Neural crest cell (in vitro differentiated cells): ENCODE measurements around the gene RHBDL2. TPM values are rescaled to one million over a fixed set of nuclear protein-coding genes. Genes with fewer than 3 reads are reported as not detected.
A peak's percentile ranks its signal among the peaks of the same experiment; 100 is the strongest.

Experiments
- DNase-seq: peaks from one replicate; pipeline ENCODE4 v3.0.0; 2021; ENCODE audit warnings: low read depth, mixed read lengths, low spot score
- H3K27ac Mint-ChIP-seq: one replicate; pipeline ENCODE4 v1.8.0; 2021; ENCODE audit warnings: mild to moderate bottlenecking, mixed read lengths; ENCODE audit not compliant: unreplicated experiment
- H3K27me3 Mint-ChIP-seq: 2 replicates; pipeline ENCODE4 v1.8.0; 2021; ENCODE audit warnings: low read depth, mild to moderate bottlenecking, mixed read lengths
- H3K36me3 Mint-ChIP-seq: 2 replicates; pipeline ENCODE4 v1.8.0; 2021; ENCODE audit warnings: low read depth, mild to moderate bottlenecking, mixed read lengths
- H3K4me1 Mint-ChIP-seq: 2 replicates; pipeline ENCODE4 v1.8.0; 2021; ENCODE audit warnings: mixed read lengths
- H3K4me3 Mint-ChIP-seq: one replicate; pipeline ENCODE4 v1.8.0; 2021; ENCODE audit warnings: mild to moderate bottlenecking, mixed read lengths
- H3K9me3 Mint-ChIP-seq: 2 replicates; pipeline ENCODE4 v1.8.0; 2021; ENCODE audit warnings: mixed read lengths
- CTCF ChIP-seq: fragments of 200-600 bp; sonication (generic); conservative IDR thresholded peaks from 2 replicates; pipeline ENCODE4 v1.5.0; 2021; ENCODE audit warnings: antibody characterized with exemption, mild to moderate bottlenecking
- total RNA-seq: library from RNA; stranded (reverse); gene quantifications from 2 replicates; pipeline ENCODE4 v1.2.1, GENCODE V29; 2021

Gene RHBDL2
- total RNA-seq, 1 donor from 2014 or later = not detected

GRCh38 chr1:38926091-38926490, 15.5 kb downstream of the RHBDL2 start:
- Mint-ChIP-seq H3K4me3 (no peak overlapping the region), H3K27me3 (no peaks in the 10 kb centered on the region), H3K36me3 (no peaks in the 10 kb centered on the region), H3K4me1 (peaks cover 4% of the 10 kb centered on the region), H3K27ac (no peak overlapping the region), H3K9me3 (no peaks in the 10 kb centered on the region)
- no peak for DNase-seq
- TF ChIP-seq CTCF = no peak

- no peak for DNase-seq
- Mint-ChIP-seq H3K4me3 (no peak overlapping the region), H3K36me3 (no peaks in the 10 kb centered on the region), H3K9me3 (no peaks in the 10 kb centered on the region), H3K27me3 (no peaks in the 10 kb centered on the region), H3K4me1 (peaks cover 4% of the 10 kb centered on the region), H3K27ac (no peak overlapping the region)
- no peak for TF ChIP-seq CTCF
Observed at GRCh38 chr1:38925391-38925790, 16.2 kb downstream of the RHBDL2 start.

GRCh38 chr1:38923607-38924006, 18.0 kb downstream of the RHBDL2 start:
- no peak for DNase-seq
- Mint-ChIP-seq H3K27me3 (no peaks in the 10 kb centered on the region), H3K27ac (no peak overlapping the region), H3K4me1 (no peaks in the 10 kb centered on the region), H3K9me3 (no peaks in the 10 kb centered on the region), H3K4me3 (no peak overlapping the region), H3K36me3 (no peaks in the 10 kb centered on the region)
- TF ChIP-seq CTCF = no peak

GRCh38 chr1:38919130-38919529, 22.5 kb downstream of the RHBDL2 start:
- DNase-seq = no peak
- H3K9me3 Mint-ChIP-seq = no peaks in the 10 kb centered on the region
- H3K27me3 Mint-ChIP-seq = no peaks in the 10 kb centered on the region
- TF ChIP-seq CTCF = no peak
- no peaks in the 10 kb centered on the region for H3K4me1 Mint-ChIP-seq
- no peaks in the 10 kb centered on the region for H3K36me3 Mint-ChIP-seq
- H3K4me3 Mint-ChIP-seq = no peak overlapping the region
- peak overlapping the region; percentile 79 for H3K27ac Mint-ChIP-seq

DNA sequence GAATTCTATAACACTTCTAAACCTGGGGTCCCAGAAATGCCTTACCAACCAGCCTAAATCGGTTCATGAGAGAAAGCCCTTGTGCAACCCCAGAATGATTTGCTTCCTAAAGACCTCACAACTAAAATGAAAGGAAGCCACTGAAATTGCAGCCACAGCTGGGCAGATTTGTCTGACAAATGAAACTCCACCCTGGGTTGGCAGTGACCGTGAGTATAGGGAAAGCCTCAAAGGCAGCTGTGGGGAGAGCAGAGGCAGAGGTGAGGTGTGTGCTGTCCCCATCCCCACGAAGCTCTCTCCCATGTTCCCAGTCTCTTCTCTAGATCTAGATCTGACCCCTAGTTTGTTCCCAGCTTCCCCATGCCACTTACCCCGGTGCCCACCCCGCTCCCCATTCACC, 23.1 kb downstream of the RHBDL2 start:
- H3K27me3 Mint-ChIP-seq = no peaks in the 10 kb centered on the region
- no peaks in the 10 kb centered on the region for H3K9me3 Mint-ChIP-seq
- no peak for DNase-seq
- no peak overlapping the region for H3K27ac Mint-ChIP-seq
- H3K4me3 Mint-ChIP-seq = no peak overlapping the region
- H3K36me3 Mint-ChIP-seq = no peaks in the 10 kb centered on the region
- no peak for TF ChIP-seq CTCF
- no peaks in the 10 kb centered on the region for H3K4me1 Mint-ChIP-seq

DNA sequence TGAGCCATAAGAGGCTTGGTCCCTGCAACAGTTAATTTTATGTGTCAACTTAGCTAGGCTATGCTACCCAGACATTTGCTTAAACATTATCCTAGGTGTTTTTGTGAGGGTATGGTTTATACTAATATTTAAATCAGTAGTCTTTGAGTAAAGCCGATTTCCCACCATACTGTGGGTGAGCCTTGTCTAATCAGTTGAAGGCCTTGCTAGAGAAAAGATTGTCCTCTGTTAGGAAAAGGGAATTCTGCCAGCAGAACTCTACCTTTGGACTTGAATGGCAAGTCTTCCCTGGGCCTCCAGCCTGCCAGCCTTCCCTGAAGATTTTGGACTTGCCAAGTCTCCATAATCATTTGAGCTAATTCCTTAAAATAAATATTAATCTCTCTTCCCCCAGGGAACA, 23.9 kb downstream of the RHBDL2 start:
- Mint-ChIP-seq H3K4me3 (no peak overlapping the region), H3K9me3 (no peaks in the 10 kb centered on the region), H3K27me3 (no peaks in the 10 kb centered on the region), H3K36me3 (no peaks in the 10 kb centered on the region), H3K4me1 (no peaks in the 10 kb centered on the region), H3K27ac (peak overlapping the region; percentile 47)
- DNase-seq = no peak
- TF ChIP-seq CTCF = no peak
